Transverse colon (tissue), 4 donors: Measurements from ENCODE around the gene DARS1.

Experiments
- CTCF ChIP-seq, 5 experiments: fragments of 200-600 bp in 3 of 5; fragments of 450-650 bp in 2 of 5; sonication (generic) in 3 of 5; IDR thresholded peaks; 1 replicate in 2 of 5; 2 replicates in 3 of 5; pipeline ENCODE4 v1.5.1; 2016 to 2017; ENCODE audit warnings: antibody characterized with exemption in 5 of 5, inconsistent platforms in 3 of 5, mild to moderate bottlenecking in 2 of 5, moderate library complexity in 1 of 5
- POLR2A ChIP-seq: fragments of 450-650 bp; IDR thresholded peaks from one replicate; pipeline ENCODE4 v1.6.1; 2016; ENCODE audit warnings: antibody characterized with exemption, mild to moderate bottlenecking, moderate library complexity
- POLR2AphosphoS5 ChIP-seq, 3 donors: sonication (generic); formaldehyde crosslinking; IDR thresholded peaks; one replicate each; pipeline ENCODE4 v1.6.1; 2016; ENCODE audit warnings: antibody characterized with exemption in 3 of 3

DNA sequence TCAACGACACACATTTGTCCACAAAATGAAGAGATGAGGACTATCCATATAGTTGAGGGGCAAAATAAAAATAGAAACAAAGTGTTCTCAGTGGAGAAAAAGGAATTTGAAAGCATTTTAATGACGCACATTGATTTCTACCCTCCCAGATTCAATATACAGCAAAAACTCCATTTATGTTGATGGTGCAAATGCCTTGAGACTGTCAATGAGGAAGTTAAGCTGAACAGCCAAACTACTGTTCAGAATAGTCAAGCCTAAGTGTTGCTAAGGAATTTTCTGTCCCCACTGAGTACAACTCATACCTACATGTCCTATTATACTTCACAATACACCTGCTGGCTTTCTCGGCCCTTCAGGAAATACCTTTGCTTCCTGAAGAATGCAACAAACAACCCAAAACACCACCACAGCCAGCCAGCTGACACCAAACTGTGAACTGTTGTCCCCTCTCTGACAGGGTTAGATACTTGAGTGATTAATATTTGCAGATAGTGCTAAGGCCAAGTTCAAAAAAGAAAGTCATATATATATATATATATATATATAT lies 27.8 kb upstream of the DARS1 start:
- TF ChIP-seq CTCF (IDR thresholded peaks at IDR 0.05) (no peak), POLR2A (no peak), POLR2AphosphoS5 (IDR thresholded peaks at IDR 0.05) (no peak)
